Ishikawa (cell line): ENCODE results near the gene ABCC8.

Experiments used
- CEBPB ChIP-seq: IDR thresholded peaks from 2 replicates; pipeline ENCODE4 v1.6.1; 2012
- CREB1 ChIP-seq: IDR thresholded peaks from 2 replicates; pipeline ENCODE4 v1.6.1; 2012; ENCODE audit warnings: low read depth
- EGR1 ChIP-seq: IDR thresholded peaks from 2 replicates; pipeline ENCODE4 v1.6.1; 2012
- EP300 ChIP-seq: IDR thresholded peaks from 2 replicates; pipeline ENCODE4 v1.6.1; 2012; ENCODE audit warnings: borderline replicate concordance
- FOXM1 ChIP-seq: IDR thresholded peaks from 2 replicates; pipeline ENCODE4 v1.6.1; 2012; ENCODE audit warnings: low read depth, borderline replicate concordance
- MAX ChIP-seq: IDR thresholded peaks from 2 replicates; pipeline ENCODE4 v1.6.1; 2012
- NFIC ChIP-seq: IDR thresholded peaks from 2 replicates; pipeline ENCODE4 v1.6.1; 2012
- RAD21 ChIP-seq: IDR thresholded peaks from 2 replicates; pipeline ENCODE4 v1.6.1; 2012; ENCODE audit warnings: low read depth
- REST ChIP-seq: IDR thresholded peaks from 2 replicates; pipeline ENCODE4 v1.6.1; 2012; ENCODE audit warnings: low read depth, mild to moderate bottlenecking
- TAF1 ChIP-seq: IDR thresholded peaks from 2 replicates; pipeline ENCODE4 v1.6.1; 2012; ENCODE audit warnings: low read depth, mild to moderate bottlenecking
- TCF12 ChIP-seq: IDR thresholded peaks from 2 replicates; pipeline ENCODE4 v1.6.1; 2012; ENCODE audit warnings: low read depth
- TEAD4 ChIP-seq: IDR thresholded peaks from 2 replicates; pipeline ENCODE4 v1.6.1; 2012
- USF1 ChIP-seq: IDR thresholded peaks from 2 replicates; pipeline ENCODE4 v1.6.1; 2012
- YY1 ChIP-seq: IDR thresholded peaks from 2 replicates; pipeline ENCODE4 v1.6.1; 2012; ENCODE audit warnings: low read depth
- ZBTB7A ChIP-seq: IDR thresholded peaks from 2 replicates; pipeline ENCODE4 v1.6.1; 2012; ENCODE audit warnings: low read depth

The ABCC8 gene

GRCh38 chr11:17508306-17508705 lies 31.7 kb upstream of the ABCC8 start:
- TF ChIP-seq YY1 = no peak
- no peak for TF ChIP-seq TEAD4
- TF ChIP-seq CREB1 = no peak
- TF ChIP-seq CEBPB = no peak
- no peak for TF ChIP-seq EGR1
- no peak for TF ChIP-seq RAD21
- TF ChIP-seq EP300 = no peak
- TF ChIP-seq MAX = no peak
- no peak for TF ChIP-seq TAF1

GRCh38 chr11:17507773-17508172 lies 31.1 kb upstream of the ABCC8 start:
- no peak for TF ChIP-seq TAF1
- no peak for TF ChIP-seq NFIC
- no peak for TF ChIP-seq MAX
- TF ChIP-seq USF1 = no peak
- no peak for TF ChIP-seq EP300
- no peak for TF ChIP-seq FOXM1

GRCh38 chr11:17506942-17507341 lies 30.3 kb upstream of the ABCC8 start:
- TF ChIP-seq FOXM1 (no peak), TAF1 (no peak), YY1 (no peak), NFIC (no peak), USF1 (no peak), TEAD4 (no peak), RAD21 (no peak), CREB1 (no peak), ZBTB7A (no peak), CEBPB (no peak), REST (no peak), TCF12 (no peak), EGR1 (no peak)

- no peak for TF ChIP-seq USF1
These were observed 29.7 kb upstream of the ABCC8 start for GRCh38 chr11:17506314-17506713.

- no peak for TF ChIP-seq EGR1
- no peak for TF ChIP-seq REST
- no peak for TF ChIP-seq YY1
- TF ChIP-seq MAX = no peak
- no peak for TF ChIP-seq EP300
- no peak for TF ChIP-seq FOXM1
These were observed 28.5 kb upstream of the ABCC8 start for GRCh38 chr11:17505146-17505545.

- TF ChIP-seq RAD21 (peak; percentile 91), EP300 (no peak)
These were observed 27.9 kb upstream of the ABCC8 start for GRCh38 chr11:17504330-17505107.
